ENCODE results near the gene NEDD4.
"Not testable (repeated sequence)": the region's sequence is repeated elsewhere in the genome, so short reads cannot be mapped to it uniquely, and the experiment has no call there.

The NEDD4 gene

DNA sequence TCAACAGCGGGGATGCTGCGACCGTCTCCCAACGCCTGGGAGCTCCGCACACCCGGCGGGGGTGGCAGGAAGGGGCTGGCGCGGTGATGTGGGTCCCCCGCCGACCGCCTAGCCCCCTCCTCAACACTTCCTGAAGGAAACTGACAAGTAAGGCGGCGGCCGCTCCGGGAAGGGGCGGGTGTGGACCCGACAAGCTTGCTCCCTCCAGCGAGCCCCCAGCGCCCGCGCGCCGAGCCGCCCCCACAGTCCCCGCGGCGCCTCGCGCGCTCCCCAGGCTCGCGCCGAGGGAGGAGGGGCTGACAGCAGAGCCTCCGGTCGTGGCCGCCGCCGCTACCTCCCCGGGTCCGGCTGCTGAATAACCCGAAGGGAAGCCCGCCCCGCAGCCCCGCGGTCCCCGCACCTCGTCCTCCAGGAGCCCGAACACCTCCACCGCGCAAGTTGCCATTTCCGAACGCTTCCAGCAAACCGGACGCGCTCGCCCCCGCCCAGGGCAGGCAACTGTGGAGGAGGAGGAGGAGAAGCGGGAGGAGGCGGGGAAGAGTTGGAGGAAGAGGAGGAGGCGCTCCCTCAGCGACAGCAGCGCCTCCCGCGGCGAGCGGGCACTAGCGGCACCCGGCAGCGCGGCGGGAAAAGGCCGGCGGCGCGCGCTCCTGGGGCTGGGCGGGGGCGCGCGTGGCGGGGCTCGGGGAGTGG lies at the start of gene NEDD4:
Gene NEDD4, minus strand, starts transcription at position 502 of the 693 bp plus-strand sequence. Its CDS starts 57 bp downstream, at position 445.
- DNase-seq: peak; percentile 82 to 86

DNA sequence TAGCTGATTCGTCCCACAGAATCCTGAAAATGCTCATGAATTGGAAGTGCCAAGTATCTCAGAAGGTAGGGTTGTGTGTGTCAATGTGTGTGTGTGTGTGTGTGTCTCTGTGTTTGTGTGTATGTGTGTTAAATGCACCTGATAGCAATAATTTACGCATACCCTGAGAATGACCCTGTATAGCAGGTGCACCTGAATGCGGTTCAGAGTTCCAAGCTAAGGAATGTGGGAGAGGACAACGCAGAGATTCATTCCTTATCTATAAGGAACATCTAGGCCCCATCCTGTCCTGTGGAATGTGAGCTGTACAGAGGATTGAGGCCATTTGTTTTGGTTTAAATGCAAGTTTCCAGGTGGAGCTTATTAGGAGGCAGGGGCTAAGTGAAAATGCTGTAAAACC lies 49.1 kb upstream of the NEDD4 start:
- DNase-seq: no peak

DNA sequence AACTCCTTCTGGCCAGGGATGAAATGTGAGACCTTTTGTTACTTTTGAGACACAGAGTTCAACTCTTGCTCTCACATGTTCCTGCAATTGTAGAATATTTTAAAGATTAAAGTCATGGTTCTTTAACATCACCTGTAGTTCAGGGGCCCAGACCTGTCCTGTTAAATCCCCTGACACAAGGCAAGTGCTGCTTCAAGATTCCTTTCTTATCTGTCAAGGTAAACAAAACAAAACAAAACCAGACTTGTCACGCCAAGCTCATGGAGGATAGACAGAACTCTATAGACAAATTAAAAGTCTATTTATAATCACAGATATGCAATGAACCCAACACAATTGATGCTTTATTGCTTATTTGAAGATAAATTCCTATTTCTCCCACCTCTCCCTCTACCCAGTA lies 48.6 kb upstream of the NEDD4 start:
- no peak for DNase-seq

DNA sequence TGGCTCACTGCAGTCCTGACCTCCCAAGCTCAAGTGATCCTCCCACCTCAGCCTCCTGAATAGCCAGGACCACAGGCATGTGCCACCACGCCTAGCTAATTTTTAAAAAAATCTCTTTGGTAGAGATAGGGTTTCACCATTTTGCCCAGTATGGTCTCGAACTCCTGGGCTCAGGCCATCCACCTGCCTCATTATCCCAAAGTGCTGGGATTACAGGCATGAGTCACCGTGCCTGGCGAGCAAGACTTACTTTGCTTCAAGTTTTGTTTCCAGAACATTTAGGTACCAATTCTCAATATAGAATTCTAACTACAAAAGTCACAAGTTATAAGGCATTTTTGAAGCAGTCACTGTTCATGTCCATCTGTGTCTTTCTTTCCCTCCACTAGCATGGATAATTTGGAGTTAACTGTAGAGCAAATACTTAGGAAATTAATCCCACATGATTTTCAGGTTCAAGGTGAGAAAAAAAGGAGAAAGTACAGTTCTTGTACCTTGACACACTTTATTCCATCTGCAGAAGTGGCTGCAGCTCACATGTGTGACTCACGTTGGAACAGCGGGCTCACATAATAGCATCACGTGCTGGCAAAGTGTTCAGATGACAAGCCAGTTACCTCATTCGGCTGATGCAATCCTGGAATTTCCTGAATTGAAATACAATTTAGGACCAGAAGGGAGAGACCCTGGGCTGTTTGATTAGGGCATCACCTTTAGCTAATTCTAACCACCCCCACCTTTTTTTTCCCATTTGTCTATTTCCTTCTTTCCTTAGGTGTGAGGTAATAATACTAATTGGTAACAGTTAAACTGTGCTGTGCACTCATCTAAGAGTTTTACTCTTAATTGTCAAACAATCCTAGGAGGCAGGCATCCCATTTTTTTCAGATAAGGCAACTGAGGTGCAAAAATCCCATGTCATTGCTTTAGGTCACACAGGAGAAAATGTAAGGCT lies 46.9 kb upstream of the NEDD4 start:
- no peak for DNase-seq

DNA sequence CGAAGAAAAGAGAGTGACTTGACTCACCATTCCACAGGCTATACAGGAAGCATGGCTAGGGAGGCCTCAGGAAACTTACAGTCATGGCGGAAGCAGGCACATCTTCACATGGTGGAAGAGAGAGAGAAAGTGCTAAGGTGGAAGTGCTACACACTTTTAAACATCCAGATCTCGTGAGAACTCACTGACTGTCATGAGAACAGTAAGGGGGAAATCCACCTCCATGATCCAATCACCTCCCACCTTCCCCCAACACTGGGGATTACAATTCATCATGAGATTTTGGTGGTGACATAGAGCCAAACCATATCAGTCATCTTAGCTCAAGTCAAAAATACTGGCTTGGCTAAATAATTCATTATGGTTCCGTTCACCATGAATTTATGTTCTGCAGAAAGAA lies 45.3 kb upstream of the NEDD4 start:
- no peak for DNase-seq

DNA sequence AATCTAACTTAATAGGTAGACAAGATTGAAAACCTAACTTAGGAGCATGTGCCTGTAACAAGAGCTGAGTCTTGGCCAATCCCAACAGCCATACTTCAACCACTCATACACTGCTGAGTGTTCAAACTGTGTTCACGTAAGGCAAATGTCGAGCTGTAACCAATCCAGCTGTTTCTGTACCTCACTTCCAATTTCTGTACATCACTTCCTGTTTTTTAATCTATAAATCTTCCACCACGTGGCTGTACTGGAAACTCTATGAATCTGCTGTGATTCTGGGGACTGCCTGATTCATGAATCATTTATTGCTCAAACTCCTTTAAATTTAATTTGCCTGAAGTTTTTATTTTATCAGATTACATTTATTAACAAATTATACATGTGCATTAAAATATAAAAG lies 44.6 kb upstream of the NEDD4 start:
- peak; percentile 21 to 45 for DNase-seq

DNA sequence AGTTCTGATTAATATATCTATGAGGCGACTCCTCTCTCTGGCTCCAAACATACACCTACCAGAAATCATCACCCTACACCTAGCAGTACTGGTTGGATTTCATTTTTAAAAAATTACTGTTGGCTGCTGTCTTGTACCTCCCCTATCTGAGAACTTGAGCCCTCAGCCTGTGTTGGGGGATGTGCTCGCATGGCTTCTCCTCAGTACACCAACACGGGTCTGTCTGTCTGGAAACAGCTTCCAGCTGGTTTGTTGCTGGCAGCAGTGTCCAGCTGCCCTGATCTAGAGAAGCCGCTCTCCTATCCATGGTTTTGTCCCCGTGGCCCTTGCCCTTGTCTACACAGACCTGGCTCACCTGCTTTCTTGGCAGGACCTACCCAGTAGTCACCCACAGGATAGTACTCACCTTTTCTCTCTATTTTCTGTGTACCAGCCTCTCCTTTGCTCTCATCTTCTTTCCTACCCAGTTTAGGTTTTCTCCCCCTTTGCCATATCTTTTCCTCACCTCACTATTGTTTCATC lies 43.2 kb upstream of the NEDD4 start:
- no peak for DNase-seq

DNA sequence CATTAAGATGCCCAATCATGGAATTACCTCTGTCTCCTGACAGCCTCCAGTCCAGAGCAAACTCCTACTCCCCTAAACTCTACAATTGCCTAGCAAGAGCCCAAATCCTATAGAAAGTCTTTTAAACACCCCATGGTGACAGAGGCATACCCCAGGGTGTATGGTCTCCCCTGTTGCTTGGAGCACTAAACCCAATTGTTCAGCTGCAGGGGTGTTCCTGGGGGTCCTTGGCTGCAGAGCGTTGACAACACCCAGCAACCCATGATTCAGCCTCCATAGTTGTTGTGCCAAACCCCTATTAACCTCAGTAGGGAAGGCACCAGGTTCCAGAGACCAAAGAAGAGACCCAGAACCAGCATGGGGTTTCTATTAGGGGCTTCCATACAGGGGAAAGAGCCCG lies 41.8 kb upstream of the NEDD4 start:
- no peak for DNase-seq

DNA sequence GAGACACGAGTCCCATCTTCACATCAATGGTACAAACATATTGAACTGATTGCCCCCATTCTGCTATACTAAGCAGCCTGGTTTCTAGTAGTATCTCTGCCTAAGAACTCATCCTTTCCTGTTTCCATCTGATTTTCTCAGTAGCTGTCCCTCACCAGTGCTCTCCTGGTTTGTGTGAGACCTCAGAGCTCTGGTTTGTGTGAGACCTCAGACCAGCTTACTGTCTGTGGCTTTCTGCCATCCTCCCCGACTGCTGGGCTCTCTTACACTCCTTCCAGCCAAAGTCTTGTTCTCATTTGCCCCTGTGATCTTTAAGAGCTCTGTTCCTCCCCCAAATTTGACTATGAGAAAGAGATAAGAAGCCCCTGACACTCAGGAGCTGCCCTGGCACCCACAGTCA lies 41.1 kb upstream of the NEDD4 start:
- DNase-seq: no peak

DNA sequence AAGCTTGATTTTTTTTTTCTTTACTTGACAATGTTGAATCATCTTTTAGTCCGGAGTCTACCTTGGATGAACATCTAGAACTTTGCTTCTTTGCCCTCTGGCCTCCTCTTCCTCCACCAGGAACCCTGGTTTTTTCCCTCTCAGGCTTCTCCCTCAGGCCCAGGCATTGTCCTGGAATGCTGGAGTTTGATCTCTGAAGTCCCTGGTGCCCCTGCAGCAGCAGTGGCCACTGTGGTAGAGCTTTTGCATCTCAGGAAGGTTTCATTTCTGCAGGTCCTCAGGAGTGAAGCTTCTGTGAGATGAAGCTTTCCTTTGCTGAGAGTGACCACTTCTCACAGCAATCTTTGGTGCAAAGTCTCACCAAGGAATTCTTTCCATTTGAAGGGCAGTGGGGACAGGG lies 39.0 kb upstream of the NEDD4 start:
- no peak for DNase-seq

DNA sequence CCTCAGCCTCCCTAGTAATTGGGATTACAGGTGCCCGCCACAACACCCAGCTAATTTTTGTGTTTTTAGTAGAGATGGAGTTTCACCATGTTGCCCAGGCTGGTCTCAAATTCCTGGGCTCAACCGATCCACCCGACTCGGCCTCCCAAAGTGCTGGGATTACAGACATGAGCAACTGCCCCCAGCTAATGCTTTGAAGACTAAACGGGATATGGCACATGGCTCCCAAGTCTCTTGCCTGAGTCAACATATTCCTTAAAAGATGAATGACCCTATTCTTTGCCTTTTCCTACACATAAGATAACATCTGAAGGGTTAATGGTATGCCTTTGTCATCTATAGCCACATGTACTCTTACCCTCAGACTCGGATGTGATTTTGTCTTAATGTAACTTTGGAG lies 38.4 kb upstream of the NEDD4 start:
- no peak for DNase-seq

DNA sequence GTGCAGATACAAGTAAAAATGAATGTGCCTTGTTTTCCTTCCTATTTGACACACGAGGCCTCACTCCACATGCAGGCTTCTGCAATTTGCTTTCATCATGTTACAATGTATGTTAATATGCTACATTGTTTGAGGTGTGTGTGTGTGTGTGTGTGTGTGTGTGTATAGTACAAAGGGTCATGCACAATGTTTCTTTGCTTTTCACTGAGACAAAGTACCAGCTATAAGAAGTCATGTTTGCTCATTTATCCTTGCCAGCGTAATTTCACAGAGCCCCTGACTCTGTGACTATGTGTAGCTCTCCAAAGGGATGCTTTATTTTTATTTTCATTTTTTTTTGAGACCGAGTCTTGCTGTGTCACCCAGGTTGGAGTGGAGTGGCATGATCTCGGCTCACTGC lies 38.0 kb upstream of the NEDD4 start:
- no peak for DNase-seq

DNA sequence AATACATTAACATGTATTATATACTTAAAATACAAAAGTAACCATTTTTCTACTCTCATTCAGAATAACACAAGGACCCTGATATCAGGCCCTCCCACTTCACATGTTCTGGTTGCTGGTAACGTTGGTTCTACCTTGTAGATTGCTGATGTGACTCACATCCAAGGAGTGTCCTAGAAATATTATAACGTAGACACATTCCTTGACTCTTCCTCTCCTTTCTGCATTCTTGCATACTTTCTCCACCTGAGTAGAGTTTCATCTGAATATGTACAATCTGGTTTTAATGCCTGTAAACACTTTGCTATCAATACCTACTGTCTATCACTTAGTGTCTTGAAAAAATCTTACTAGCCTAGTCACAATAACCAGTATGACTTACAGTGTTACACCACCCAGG lies 35.0 kb upstream of the NEDD4 start:
- no peak for DNase-seq

DNA sequence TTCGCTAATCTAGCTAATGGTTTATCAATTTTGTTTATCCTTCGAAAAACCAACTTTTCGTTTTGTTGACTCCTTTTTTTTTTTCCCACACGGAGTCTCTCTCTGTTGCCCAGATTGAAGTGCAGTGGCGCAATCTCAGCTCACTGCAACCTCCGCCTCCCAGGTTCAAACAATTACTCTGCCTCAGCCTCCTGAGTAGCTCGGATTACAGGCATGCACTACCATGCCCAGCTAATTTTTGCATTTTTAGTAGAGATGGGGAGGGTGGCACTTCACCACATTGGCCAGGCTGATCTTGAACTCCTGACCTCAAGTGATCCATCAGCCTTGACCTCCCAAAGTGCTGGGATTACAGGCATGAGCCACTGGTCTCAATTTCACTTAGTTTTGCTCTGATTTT lies 29.7 kb upstream of the NEDD4 start:
- not testable (repeated sequence) for DNase-seq

DNA sequence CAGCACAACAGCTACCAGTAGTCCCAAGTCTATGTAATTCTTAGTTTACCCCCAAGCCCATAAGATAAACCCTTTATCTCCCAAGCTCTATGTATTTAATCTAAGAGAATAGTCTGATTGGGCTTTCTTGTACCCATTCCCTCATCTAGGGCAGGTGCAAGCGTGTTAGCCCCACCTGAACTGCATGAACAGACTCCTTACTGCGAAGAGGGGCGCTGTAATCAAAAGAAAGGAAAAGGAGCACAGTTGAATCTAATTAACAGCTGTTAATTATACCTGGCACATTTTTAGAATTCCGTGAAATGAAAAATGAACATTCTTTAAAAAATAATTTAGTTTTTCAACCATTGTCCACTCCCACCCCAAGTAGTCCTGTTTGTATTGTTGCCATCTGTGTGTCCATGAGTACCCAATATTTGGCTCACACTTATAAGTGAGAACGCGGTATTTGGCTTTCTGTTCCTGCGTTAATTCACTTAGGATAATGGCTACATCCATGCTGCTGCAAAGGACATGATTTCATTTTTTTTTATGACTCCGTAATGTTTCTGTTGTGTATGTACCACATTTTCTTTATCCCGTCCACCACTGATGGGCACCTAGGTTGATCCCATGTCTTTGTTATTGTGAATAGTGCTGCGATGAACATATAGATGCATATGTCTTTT lies 26.5 kb upstream of the NEDD4 start:
- no peak for DNase-seq

DNA sequence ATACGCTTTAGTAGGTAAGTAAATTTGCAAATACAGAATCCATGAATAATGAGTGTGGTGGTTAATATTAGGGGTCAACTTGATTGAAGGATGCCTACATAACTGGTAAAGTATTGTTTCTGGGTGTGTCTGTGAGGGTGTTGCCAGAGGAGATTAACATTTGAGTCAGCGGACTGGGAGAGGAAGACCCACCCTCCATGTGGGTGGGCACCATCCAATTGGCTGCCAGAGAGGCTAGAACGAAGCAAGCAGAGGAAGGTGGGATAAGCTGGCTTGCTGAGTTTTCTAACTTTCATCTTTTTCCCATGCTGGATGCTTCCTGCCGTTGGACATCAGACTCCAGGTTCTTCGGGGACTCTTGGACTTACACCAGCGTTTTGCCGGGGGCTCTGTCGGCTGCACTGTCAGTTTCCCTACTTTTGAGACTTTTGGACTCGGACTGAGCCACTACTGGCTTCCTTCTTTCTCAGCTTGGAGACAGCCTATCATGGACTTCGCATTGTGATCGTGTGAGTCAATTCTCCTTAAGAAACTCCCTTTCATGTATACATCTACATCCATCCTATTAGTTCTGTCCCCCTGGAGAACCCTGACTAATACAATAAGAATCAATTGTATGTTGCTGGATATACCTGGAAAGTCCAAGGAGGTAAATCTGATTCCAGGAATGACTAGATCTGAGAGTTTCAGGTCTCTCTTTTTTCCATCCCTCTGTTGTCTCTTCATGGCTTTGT lies 25.8 kb upstream of the NEDD4 start:
- no peak for DNase-seq

DNA sequence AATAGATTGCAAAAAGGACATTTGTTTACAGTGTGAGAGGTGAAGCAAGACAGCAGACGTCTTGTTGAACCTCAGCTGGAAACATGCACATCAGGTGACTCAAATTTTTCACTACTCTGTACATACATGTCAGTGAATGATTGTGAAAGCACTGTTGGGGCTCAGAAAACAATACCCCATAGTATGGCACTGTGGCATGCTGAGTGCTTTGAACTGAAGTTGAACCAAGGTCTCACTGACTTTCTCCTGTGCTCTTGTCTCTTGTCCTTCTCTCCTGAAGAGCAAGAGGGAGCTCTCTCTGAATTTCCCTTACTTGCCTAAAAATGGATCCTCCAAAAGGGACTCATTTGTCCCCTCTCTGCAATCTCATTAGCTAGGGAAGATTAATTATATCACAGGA lies 24.5 kb upstream of the NEDD4 start:
- peak in 1 of 2 experiments; percentile 8 for DNase-seq

DNA sequence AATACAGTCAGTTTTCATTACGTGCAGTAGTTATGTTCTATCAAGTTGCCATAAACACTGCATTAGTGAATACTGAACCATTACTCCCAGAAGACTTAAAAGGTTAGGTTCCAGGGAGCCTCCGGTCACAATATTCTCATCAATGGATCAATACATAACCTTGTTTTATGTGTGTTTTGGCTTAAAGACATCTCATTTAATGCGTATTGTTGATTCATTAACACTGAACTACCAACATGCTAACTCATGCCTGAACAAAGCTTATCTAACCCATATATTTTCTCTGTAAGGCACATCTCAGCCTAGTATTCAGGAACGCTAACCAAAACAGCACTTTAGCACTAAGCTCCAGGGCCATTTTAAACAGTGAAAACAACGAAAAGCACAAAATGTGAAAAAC lies 24.1 kb upstream of the NEDD4 start:
- no peak for DNase-seq

DNA sequence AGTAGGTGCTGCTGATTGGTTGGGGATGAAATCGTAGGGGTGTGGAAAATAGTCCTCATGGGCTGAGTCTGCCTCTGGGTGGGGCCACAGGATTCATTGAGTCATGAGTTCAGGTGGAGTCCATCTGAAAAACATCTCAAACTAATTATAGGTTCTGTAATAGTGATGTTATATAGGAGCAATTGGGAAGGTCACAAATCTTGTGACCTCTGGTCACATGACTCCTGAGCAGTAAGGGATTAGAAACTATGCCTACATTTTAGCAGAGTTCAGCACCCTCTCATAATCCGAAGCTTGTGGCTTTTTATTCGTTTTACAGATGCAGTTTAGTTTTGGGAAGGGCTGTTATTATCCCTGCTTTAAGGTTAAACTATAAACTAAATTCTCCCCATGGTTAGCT lies 22.9 kb upstream of the NEDD4 start:
- DNase-seq: no peak

DNA sequence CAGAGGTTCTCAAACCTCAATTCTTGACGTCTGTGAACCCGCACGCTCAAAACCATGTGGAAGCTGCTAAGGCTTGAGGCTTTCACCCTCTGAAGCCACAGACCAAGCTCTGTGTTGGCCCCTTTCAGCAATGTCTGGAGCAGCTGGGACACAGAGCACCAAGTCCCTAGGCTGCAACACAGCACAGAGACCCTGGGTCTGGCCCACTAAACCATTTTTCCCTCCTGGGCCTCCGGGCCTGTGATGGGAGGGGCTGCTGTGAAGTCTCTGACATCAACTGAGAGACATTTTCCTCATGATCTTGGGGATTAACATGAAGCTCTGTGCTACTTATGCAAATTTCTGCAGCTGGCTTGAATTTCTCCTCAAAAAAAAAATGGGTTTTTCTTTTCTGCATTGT lies 21.3 kb upstream of the NEDD4 start:
- no peak for DNase-seq

DNA sequence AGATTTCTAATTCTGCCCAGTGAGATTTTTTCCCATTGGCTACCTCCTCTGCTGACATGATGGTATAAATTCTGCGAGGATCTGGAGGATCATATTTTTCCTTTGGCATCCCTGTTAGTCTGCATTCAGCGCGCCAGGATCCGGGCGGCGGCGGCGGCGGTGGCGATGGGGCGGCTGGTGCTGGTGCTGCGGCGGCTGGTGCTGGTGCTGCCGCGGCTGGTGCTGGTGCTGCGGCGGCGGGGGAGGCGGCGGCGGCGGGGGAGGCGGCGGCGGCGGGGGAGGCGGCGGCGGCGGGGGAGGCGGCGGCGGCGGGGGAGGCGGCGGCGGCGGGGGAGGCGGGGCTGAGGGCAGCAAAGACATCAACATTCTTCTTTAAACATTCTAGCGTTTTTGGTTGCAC lies 13.6 kb upstream of the NEDD4 start:
- not testable (repeated sequence) for DNase-seq

DNA sequence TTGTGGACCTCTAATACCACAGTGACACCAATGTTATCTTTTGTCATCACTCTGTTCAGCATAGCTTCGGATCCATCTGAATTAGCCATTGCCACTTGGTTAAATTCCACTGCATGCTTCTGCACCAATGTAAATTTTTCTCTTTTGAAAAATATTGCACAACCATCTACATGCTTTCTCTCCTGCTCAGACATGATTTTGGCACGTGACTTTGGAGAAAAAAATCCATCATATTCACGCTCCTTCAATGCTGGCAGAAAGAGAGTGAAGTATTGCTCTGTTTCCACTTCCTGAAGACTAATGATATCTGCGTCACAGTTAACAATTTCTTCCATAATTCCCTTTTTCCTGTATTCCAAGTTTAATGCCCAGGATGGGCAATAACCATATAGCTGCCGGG lies 13.0 kb upstream of the NEDD4 start:
- not testable (repeated sequence) for DNase-seq

DNA sequence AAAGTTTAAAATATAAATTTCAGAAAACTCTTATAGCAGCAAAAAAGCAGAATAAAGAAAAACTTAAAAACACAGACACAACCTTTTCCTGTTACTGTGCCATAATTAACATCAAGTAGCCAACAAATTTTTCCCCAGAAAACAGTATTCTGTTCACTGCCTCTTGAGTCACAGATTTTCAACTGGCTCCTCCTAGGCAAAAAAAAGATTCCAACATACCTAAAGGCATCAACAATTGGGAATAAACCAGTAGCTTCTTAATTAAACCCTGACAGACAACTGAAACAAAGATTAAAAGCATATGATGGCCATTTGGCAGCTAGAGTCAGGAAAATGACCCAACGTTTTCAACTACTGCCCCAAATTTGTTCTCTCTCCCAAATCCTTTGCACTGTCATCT lies 10.9 kb upstream of the NEDD4 start:
- DNase-seq: not testable (repeated sequence)

Measured in Kasumi-1 (cell line).